Mucosa of gallbladder (tissue), 1 donor: ENCODE results near the gene MT4. TPM values are rescaled to one million over a fixed set of nuclear protein-coding genes. Genes with fewer than 3 reads are reported as not detected.

Source experiments
- total RNA-seq: library from RNA; stranded (reverse); gene quantifications from one replicate; pipeline ENCODE4 v1.2.1, GENCODE V29; 2021
- donor health status: DM: no; HTN: no; CAD: no.

MT4 gene
- total RNA-seq, 1 donor from 2014 or later = not detected

Other genes with a start within 250 kb of the MT4 start
- gene AMFR, start 139.5 kb upstream of the MT4 start, total RNA-seq = 121 TPM
- gene NUDT21, start 113.7 kb upstream of the MT4 start, total RNA-seq = 80.9 TPM
- 34.2 TPM for gene OGFOD1, start 113.5 kb upstream of the MT4 start, total RNA-seq
- 42.7 TPM for gene BBS2, start 45.0 kb upstream of the MT4 start, total RNA-seq
- gene MT3, start 24.5 kb downstream of the MT4 start, total RNA-seq = 1.4 TPM
- 157 TPM for gene MT2A, start 43.5 kb downstream of the MT4 start, total RNA-seq
- gene MT1E, start 60.7 kb downstream of the MT4 start, total RNA-seq = 137 TPM
- 4.6 TPM for gene MT1M, start 67.6 kb downstream of the MT4 start, total RNA-seq
- gene MT1A, start 73.6 kb downstream of the MT4 start, total RNA-seq = 1.9 TPM
- gene MT1B, start 86.8 kb downstream of the MT4 start, total RNA-seq = not detected
- gene MT1F, start 92.9 kb downstream of the MT4 start, total RNA-seq = 36.6 TPM
- 55.2 TPM for gene MT1G, start 103.0 kb downstream of the MT4 start, total RNA-seq
- gene MT1H, start 104.7 kb downstream of the MT4 start, total RNA-seq = 2.9 TPM
- gene MT1X, start 117.4 kb downstream of the MT4 start, total RNA-seq = 75.1 TPM
- 26.4 TPM for gene NUP93, start 165.1 kb downstream of the MT4 start, total RNA-seq